Measurements from ENCODE around the gene CTDSPL2.

DNA sequence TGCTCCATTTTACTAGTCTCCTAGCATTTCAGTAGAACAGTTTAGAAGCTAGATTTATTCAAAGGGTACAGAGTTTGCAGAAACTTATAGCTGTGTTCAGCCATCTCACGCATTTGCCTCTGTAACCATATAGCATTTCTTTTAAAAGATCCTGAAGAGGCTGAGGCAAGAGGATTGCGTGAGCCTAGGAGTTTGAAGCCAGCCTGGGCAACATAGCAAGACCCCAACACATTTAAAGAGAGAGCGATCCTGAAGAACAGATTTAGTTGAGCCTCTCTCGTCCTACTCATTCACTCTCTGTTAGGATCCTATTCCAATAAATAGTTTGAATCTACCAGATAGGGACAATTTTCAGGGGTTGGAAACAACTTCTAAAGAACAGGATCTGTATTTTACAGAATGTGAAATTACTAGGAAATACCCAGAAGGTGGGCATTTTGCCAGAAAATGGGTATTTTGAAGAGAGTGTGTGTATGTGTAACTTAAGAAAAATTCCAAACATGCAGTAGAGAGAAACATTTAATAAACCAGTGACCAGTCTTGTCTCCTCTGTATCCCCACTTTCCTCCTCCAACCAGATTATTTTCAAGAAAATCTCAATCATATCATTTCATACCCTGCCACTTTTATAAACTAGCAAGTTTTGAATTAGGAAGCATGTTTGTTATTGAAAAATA is 114.0 kb downstream of the CTDSPL2 start:
- no peak for TF ChIP-seq POLR2A (IDR thresholded peaks at IDR 0.05; ENCODE audit: low read length)
- no peak for TF ChIP-seq GATA1 (IDR thresholded peaks at IDR 0.05; ENCODE audit: low read depth, low read length)
